NCI-H2107 treated with DMSO at 0.1 percent for 48 hours (cell line): ENCODE data around the gene MTUS2.

Experiments
- DNase-seq: peaks from one replicate; lab custom pipeline; 2025; ENCODE audit not compliant: unreplicated experiment; lab: John Stamatoyannopoulos, UW

Gene MTUS2

GRCh38 chr13:29103065-29103800 lies 283.1 kb downstream of the MTUS2 start:
- DNase-seq, result no peak

GRCh38 chr13:29104461-29104860 lies 284.3 kb downstream of the MTUS2 start:
- no peak for DNase-seq

- DNase-seq, result no peak
Observed at GRCh38 chr13:29105779-29106178, 285.6 kb downstream of the MTUS2 start.

GRCh38 chr13:29106651-29107050 lies 286.5 kb downstream of the MTUS2 start:
- DNase-seq, result no peak

GRCh38 chr13:29108068-29108786 lies 288.1 kb downstream of the MTUS2 start:
- no peak for DNase-seq

- DNase-seq, result no peak
Observed at GRCh38 chr13:29109987-29110386, 289.8 kb downstream of the MTUS2 start.

GRCh38 chr13:29111446-29111845 lies 291.3 kb downstream of the MTUS2 start:
- no peak for DNase-seq

- DNase-seq, result no peak
Observed at GRCh38 chr13:29115842-29116241, 295.7 kb downstream of the MTUS2 start.

GRCh38 chr13:29117663-29118062 lies 297.5 kb downstream of the MTUS2 start:
- no peak for DNase-seq

GRCh38 chr13:29118471-29118870 lies 298.3 kb downstream of the MTUS2 start:
- DNase-seq, result no peak

GRCh38 chr13:29125191-29125933 lies 305.2 kb downstream of the MTUS2 start:
- DNase-seq, result no peak

GRCh38 chr13:29125934-29126424 lies 305.8 kb downstream of the MTUS2 start:
- no peak for DNase-seq

- no peak for DNase-seq
Observed at GRCh38 chr13:29129616-29130015, 309.5 kb downstream of the MTUS2 start.

GRCh38 chr13:29131159-29131558 lies 311.0 kb downstream of the MTUS2 start:
- no peak for DNase-seq

- DNase-seq, result no peak
Observed at GRCh38 chr13:29131881-29132668, 311.9 kb downstream of the MTUS2 start.

GRCh38 chr13:29136341-29136740 lies 316.2 kb downstream of the MTUS2 start:
- no peak for DNase-seq

GRCh38 chr13:29137016-29137415 lies 316.9 kb downstream of the MTUS2 start:
- no peak for DNase-seq

GRCh38 chr13:29137995-29138394 lies 317.9 kb downstream of the MTUS2 start:
- DNase-seq, result no peak

GRCh38 chr13:29140277-29140676 lies 320.1 kb downstream of the MTUS2 start:
- no peak for DNase-seq

GRCh38 chr13:29143847-29144246 lies 323.7 kb downstream of the MTUS2 start:
- no peak for DNase-seq

GRCh38 chr13:29154390-29154789 lies 334.3 kb downstream of the MTUS2 start:
- DNase-seq, result no peak
